ENCODE results near the gene TECPR2. TPM values are rescaled to one million over a fixed set of nuclear protein-coding genes. Genes with fewer than 3 reads are reported as not detected.

The TECPR2 gene
- total RNA-seq, 2 experiments from 2014 or later: 5.6 to 6.9 TPM

GRCh38 chr14:102473559-102473958, 110.8 kb downstream of the TECPR2 start:
- Mint-ChIP-seq H3K27ac (no peak overlapping the region), H3K27me3 (no peaks in the 10 kb centered on the region), H3K9me3 (ENCODE audit: low read depth) (no peaks in the 10 kb centered on the region), H3K4me3 (no peak overlapping the region), H3K4me1 (peaks cover 9% of the 10 kb centered on the region), H3K36me3 (ENCODE audit: low read depth) (peaks cover 4% of the 10 kb centered on the region)
- no peak for DNase-seq
- ChIA-PET CTCF (no interaction called here), POLR2A (no interaction called here)
- intact Hi-C loops (cut with DNase I, micrococcal nuclease): no loop called here
- ATAC-seq: no peak

- no peaks in the 10 kb centered on the region for H3K27me3 Mint-ChIP-seq
- no peaks in the 10 kb centered on the region for H3K9me3 Mint-ChIP-seq (ENCODE audit: low read depth)
- no peak for DNase-seq
- H3K36me3 Mint-ChIP-seq (ENCODE audit: low read depth): no peaks in the 10 kb centered on the region
- ATAC-seq: no peak
- H3K4me3 Mint-ChIP-seq: no peak overlapping the region
- intact Hi-C loops (cut with DNase I, micrococcal nuclease): no loop called here
- CTCF ChIA-PET: interaction anchor here (0.9 kb wide), 1 partner anchor 10 kb away, joined by 3 read pairs; no protein-coding TSS in a partner anchor
- H3K4me1 Mint-ChIP-seq: peaks cover 12% of the 10 kb centered on the region
- POLR2A ChIA-PET: no interaction called here
- H3K27ac Mint-ChIP-seq: no peak overlapping the region
Observed at GRCh38 chr14:102474934-102475333, 112.2 kb downstream of the TECPR2 start.

DNA sequence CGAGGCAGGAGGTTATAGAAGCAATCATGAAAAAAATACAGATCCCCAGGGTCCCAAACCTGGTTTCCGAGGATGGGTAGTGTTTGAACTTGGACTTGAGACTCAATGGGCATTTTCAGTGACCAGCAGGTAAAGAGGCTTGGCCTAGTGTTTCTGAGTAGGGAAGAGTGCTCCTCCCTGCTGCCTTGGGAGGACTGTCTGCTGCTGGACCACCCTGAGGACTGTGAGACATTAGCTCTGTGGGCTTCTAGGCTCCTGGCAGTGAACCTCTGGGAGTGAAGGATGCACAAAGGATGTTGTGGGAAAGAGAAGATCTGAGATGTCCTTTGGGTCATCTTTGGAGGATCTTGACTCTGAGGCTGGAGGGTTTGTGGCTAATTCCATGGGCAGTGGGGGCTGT, 116.4 kb downstream of the TECPR2 start:
- peaks cover 3% of the 10 kb centered on the region for H3K9me3 Mint-ChIP-seq (ENCODE audit: low read depth)
- no peaks in the 10 kb centered on the region for H3K27me3 Mint-ChIP-seq
- ChIA-PET CTCF (no interaction called here), POLR2A (no interaction called here)
- ATAC-seq (no peak), DNase-seq (no peak)
- H3K27ac Mint-ChIP-seq: no peak overlapping the region
- no peak overlapping the region for H3K4me3 Mint-ChIP-seq
- H3K4me1 Mint-ChIP-seq: peaks cover 2% of the 10 kb centered on the region
- peaks cover 10% of the 10 kb centered on the region for H3K36me3 Mint-ChIP-seq (ENCODE audit: low read depth)
- intact Hi-C loops (cut with DNase I, micrococcal nuclease): no loop called here

- intact Hi-C loops (cut with DNase I, micrococcal nuclease): no loop called here
- CTCF ChIA-PET: no interaction called here
- DNase-seq: no peak
- ATAC-seq: no peak
- Mint-ChIP-seq H3K4me1 (peaks cover 2% of the 10 kb centered on the region), H3K27me3 (no peaks in the 10 kb centered on the region), H3K4me3 (no peak overlapping the region), H3K9me3 (ENCODE audit: low read depth) (peaks cover 3% of the 10 kb centered on the region), H3K36me3 (ENCODE audit: low read depth) (peaks cover 10% of the 10 kb centered on the region), H3K27ac (no peak overlapping the region)
- POLR2A ChIA-PET: no interaction called here
Observed at GRCh38 chr14:102479777-102480176, 117.0 kb downstream of the TECPR2 start.

DNA sequence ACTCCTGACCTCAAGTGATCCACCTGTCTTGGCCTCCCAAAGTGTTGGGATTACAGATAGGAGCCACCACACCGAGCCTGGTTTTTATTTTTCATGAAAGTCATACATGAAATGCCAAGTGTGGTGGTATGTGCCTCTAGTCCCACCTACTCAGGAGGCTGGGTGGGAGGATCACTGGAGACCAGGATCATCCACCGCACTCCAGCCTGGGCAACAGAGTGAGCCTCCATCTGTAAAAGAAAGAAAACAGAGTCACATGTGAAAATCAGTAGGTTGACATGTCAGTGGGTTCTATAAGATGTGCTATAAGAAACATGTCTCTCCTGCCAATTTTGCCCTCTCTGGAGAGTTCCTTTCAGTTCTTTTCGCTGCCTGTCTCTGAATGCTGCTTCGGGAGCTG, 118.6 kb downstream of the TECPR2 start:
- CTCF ChIA-PET: no interaction called here
- ATAC-seq: no peak
- Mint-ChIP-seq H3K27ac (no peak overlapping the region), H3K27me3 (no peaks in the 10 kb centered on the region), H3K4me3 (no peak overlapping the region), H3K9me3 (ENCODE audit: low read depth) (peaks cover 3% of the 10 kb centered on the region), H3K4me1 (peaks cover 2% of the 10 kb centered on the region), H3K36me3 (ENCODE audit: low read depth) (peaks cover 10% of the 10 kb centered on the region)
- DNase-seq: no peak
- POLR2A ChIA-PET: no interaction called here
- intact Hi-C loops (cut with DNase I, micrococcal nuclease): no loop called here

GRCh38 chr14:102481791-102482238, 119.1 kb downstream of the TECPR2 start:
- peaks cover 3% of the 10 kb centered on the region for H3K9me3 Mint-ChIP-seq (ENCODE audit: low read depth)
- no peak overlapping the region for H3K27ac Mint-ChIP-seq
- intact Hi-C loops (cut with DNase I, micrococcal nuclease): no loop called here
- peaks cover 10% of the 10 kb centered on the region for H3K36me3 Mint-ChIP-seq (ENCODE audit: low read depth)
- no peaks in the 10 kb centered on the region for H3K27me3 Mint-ChIP-seq
- H3K4me3 Mint-ChIP-seq: no peak overlapping the region
- ChIA-PET CTCF (no interaction called here), POLR2A (no interaction called here)
- no peak for ATAC-seq
- H3K4me1 Mint-ChIP-seq: peaks cover 2% of the 10 kb centered on the region
- DNase-seq: no peak

DNA sequence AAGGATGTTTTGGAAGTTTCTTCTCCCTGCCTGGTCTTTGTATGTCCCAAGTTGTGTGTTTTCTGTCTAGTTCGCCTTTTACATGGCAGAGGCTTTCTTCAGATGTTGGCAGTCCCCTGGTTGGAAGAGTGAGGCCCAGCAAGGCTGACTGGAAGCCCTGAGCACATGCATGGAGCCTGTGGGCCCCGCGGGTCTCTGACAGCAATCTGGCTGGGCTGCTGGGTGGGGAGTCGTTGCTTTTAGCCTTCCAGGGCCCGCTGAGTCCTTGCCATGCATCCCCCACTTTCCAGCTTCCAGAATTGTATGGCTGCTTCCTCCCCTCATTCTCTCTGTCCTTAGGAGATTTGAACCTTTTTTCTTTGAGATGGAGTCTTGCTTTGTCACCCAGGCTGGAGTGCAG, 121.6 kb downstream of the TECPR2 start:
- no peak for ATAC-seq
- no peak for DNase-seq
- Mint-ChIP-seq H3K4me1 (peaks cover 2% of the 10 kb centered on the region), H3K36me3 (ENCODE audit: low read depth) (peaks cover 10% of the 10 kb centered on the region), H3K9me3 (ENCODE audit: low read depth) (peaks cover 3% of the 10 kb centered on the region), H3K27ac (no peak overlapping the region), H3K27me3 (no peaks in the 10 kb centered on the region), H3K4me3 (no peak overlapping the region)
- intact Hi-C loops (cut with DNase I, micrococcal nuclease): no loop called here
- ChIA-PET POLR2A (no interaction called here), CTCF (interaction anchor here (1.5 kb wide), 1 partner anchor 9 kb away, joined by 3 read pairs; no protein-coding TSS in a partner anchor)

GRCh38 chr14:102485693-102486512, 123.2 kb downstream of the TECPR2 start:
- CTCF ChIA-PET: interaction anchor here (0.6 to 1.5 kb wide), 3 partner anchors 10 to 109 kb away, joined by 3 to 4 read pairs (median 3); no protein-coding TSS in a partner anchor

DNA sequence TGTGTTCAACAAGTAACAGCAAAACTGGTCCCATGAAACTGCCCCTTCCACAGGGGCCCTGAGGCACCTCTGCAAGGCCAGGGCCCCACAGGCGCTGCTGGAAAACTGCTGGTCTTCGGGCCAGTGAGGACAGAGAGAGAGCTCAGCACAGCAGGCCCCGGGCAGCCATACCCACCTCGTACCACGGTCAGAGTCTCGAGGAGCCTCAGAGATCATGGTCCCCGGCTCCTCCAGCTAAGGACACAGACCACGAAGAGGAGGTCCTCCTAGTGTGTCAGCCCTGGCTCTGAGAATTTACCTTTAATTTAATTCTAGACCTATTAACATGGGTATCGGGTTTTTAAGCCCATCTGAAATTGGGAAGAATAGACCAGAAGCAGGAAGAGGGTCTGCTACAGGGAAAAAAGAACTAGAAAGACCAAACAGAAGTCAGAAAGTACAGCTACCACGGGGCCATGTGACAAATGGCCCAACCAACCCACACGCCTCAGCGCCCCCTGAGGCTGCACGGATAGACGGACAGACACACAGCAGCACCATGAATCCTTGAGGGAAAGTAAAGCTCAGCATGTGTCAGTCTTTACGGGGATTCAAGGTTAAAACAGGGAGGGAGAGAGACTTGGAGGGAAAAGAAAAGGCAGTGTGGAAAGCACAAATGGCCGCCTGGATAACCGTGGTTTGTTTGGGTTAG, 123.9 kb downstream of the TECPR2 start:
- CTCF ChIA-PET: interaction anchor here (0.6 kb wide), 1 partner anchor 95 kb away, joined by 4 read pairs; no protein-coding TSS in a partner anchor
- Mint-ChIP-seq H3K9me3 (ENCODE audit: low read depth) (peaks cover 3% of the 10 kb centered on the region), H3K4me1 (no peaks in the 10 kb centered on the region), H3K4me3 (no peak overlapping the region), H3K36me3 (ENCODE audit: low read depth) (peaks cover 8% of the 10 kb centered on the region), H3K27me3 (no peaks in the 10 kb centered on the region), H3K27ac (no peak overlapping the region)
- ATAC-seq (no peak), DNase-seq (no peak)
- intact Hi-C loops (cut with DNase I, micrococcal nuclease): no loop called here
- POLR2A ChIA-PET: no interaction called here

More at GRCh38 chr14:102485693-102486512, 123.2 kb downstream of the TECPR2 start:
- no peak overlapping the region for H3K4me3 Mint-ChIP-seq
- DNase-seq (no peak), ATAC-seq (no peak)
- H3K27me3 Mint-ChIP-seq: no peaks in the 10 kb centered on the region
- peaks cover 10% of the 10 kb centered on the region for H3K36me3 Mint-ChIP-seq (ENCODE audit: low read depth)
- intact Hi-C loops (cut with DNase I, micrococcal nuclease): no loop called here
- H3K9me3 Mint-ChIP-seq (ENCODE audit: low read depth): peaks cover 3% of the 10 kb centered on the region
- POLR2A ChIA-PET: no interaction called here
- no peaks in the 10 kb centered on the region for H3K4me1 Mint-ChIP-seq
- no peak overlapping the region for H3K27ac Mint-ChIP-seq

GRCh38 chr14:102487204-102487577, 124.5 kb downstream of the TECPR2 start:
- H3K36me3 Mint-ChIP-seq (ENCODE audit: low read depth): peaks cover 8% of the 10 kb centered on the region
- no peak overlapping the region for H3K4me3 Mint-ChIP-seq
- no peaks in the 10 kb centered on the region for H3K4me1 Mint-ChIP-seq
- POLR2A ChIA-PET: no interaction called here
- H3K27ac Mint-ChIP-seq: no peak overlapping the region
- CTCF ChIA-PET: no interaction called here
- ATAC-seq: no peak
- intact Hi-C loops (cut with DNase I, micrococcal nuclease): no loop called here
- H3K9me3 Mint-ChIP-seq (ENCODE audit: low read depth): peaks cover 3% of the 10 kb centered on the region
- H3K27me3 Mint-ChIP-seq: no peaks in the 10 kb centered on the region
- DNase-seq: no peak

DNA sequence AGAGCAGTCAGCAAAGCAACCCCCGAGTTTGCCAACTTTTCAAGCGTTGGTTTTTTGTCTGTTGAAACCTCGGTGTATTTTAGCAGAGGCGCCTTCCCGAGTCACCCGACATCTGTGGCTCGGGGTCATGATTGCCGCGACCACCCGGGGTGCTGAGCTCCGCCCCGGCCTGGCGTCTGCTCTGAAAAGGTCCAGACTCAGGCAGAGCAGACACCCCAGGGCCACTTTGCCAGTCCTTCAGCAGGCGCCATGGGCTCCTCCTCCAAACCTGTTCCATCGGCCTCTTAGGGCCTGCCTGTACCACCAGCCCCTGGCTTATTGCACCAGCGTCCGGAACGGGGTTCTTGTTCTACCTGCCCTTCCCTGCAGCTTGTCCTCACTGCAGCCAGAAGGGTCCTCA, 127.7 kb downstream of the TECPR2 start:
- DNase-seq (no peak), ATAC-seq (no peak)
- no peaks in the 10 kb centered on the region for H3K27me3 Mint-ChIP-seq
- intact Hi-C loops (cut with DNase I, micrococcal nuclease): no loop called here
- H3K4me3 Mint-ChIP-seq: no peak overlapping the region
- CTCF ChIA-PET: interaction anchor here (0.6 to 0.9 kb wide), 3 partner anchors 23 to 803 kb away, joined by 3 to 4 read pairs (median 3); no protein-coding TSS in a partner anchor
- no peaks in the 10 kb centered on the region for H3K9me3 Mint-ChIP-seq (ENCODE audit: low read depth)
- POLR2A ChIA-PET: no interaction called here
- H3K4me1 Mint-ChIP-seq: no peaks in the 10 kb centered on the region
- no peaks in the 10 kb centered on the region for H3K36me3 Mint-ChIP-seq (ENCODE audit: low read depth)
- no peak overlapping the region for H3K27ac Mint-ChIP-seq

DNA sequence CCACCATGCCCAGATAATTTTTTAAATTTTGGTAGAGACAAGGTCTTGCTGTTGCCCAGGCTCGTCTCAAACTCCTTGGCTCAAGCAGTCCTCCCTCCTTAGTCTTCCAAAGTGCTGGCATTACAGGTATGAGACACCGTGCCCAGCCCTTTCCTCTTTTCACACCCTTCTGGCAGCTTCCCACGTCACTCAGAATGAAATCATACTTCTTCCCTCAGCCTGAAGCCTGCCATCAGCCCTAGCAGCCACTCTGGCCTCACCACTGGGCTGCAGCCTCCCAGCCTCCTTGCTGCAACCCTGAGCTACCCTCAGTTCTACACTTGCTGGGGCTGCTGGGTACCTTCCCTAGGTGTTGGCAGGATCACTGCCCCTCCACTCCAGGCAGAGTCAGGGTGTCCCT, 128.6 kb downstream of the TECPR2 start:
- no peaks in the 10 kb centered on the region for H3K4me1 Mint-ChIP-seq
- POLR2A ChIA-PET: no interaction called here
- DNase-seq (no peak), ATAC-seq (no peak)
- H3K9me3 Mint-ChIP-seq (ENCODE audit: low read depth): no peaks in the 10 kb centered on the region
- no peak overlapping the region for H3K27ac Mint-ChIP-seq
- no peaks in the 10 kb centered on the region for H3K27me3 Mint-ChIP-seq
- CTCF ChIA-PET: interaction anchor here (0.9 kb wide), 1 partner anchor 103 kb away, joined by 4 read pairs; no protein-coding TSS in a partner anchor
- intact Hi-C loops (cut with DNase I, micrococcal nuclease): no loop called here
- H3K36me3 Mint-ChIP-seq (ENCODE audit: low read depth): no peaks in the 10 kb centered on the region
- H3K4me3 Mint-ChIP-seq: no peak overlapping the region
